ENCODE data around the gene XRCC4. TPM values are rescaled to one million over a fixed set of nuclear protein-coding genes. Genes with fewer than 3 reads are reported as not detected.

Gene XRCC4
- total and polyA plus RNA-seq, 8 donors, result 0.91 to 3.7 (median 1.8) TPM

GRCh38 chr5:83172655-83173054, 95.3 kb downstream of the XRCC4 start:
- no peak for DNase-seq
- intact Hi-C loops (cut with DNase I), result no loop called here
- H3K9me3 ChIP-seq, result no peaks in the 10 kb centered on the region

GRCh38 chr5:83173826-83174225, 96.5 kb downstream of the XRCC4 start:
- no peak overlapping the region for H3K4me3 ChIP-seq
- no peaks in the 10 kb centered on the region for H3K9me3 ChIP-seq
- TF ChIP-seq CTCF (IDR thresholded peaks at IDR 0.05), result no peak
- H3K27ac ChIP-seq, result no peak overlapping the region
- intact Hi-C loops (cut with DNase I), result no loop called here
- FAIRE-seq (no peak), DNase-seq (no peak), ATAC-seq (no peak)
- no peaks in the 10 kb centered on the region for H3K36me3 ChIP-seq
- no peaks in the 10 kb centered on the region for H3K4me1 ChIP-seq
- no peaks in the 10 kb centered on the region for H3K27me3 ChIP-seq
- WGBS, 2 donors, result 88 to 91% methylated on average over 2 of the region's 2 CpGs

More at GRCh38 chr5:83172655-83173054, 95.3 kb downstream of the XRCC4 start:
- no peak overlapping the region for H3K4me3 ChIP-seq
- no peak for TF ChIP-seq CTCF (IDR thresholded peaks at IDR 0.05)
- ATAC-seq, result no peak
- no peaks in the 10 kb centered on the region for H3K36me3 ChIP-seq
- H3K27me3 ChIP-seq, result no peaks in the 10 kb centered on the region
- no peak overlapping the region for H3K27ac ChIP-seq
- no peaks in the 10 kb centered on the region for H3K4me1 ChIP-seq
- FAIRE-seq, result peak; percentile 29

GRCh38 chr5:83177803-83178202, 100.5 kb downstream of the XRCC4 start:
- intact Hi-C loops (cut with DNase I), result no loop called here
- no peak for ATAC-seq
- Histone ChIP-seq H3K36me3 (no peaks in the 10 kb centered on the region), H3K4me1 (peaks cover 0 to 6% (median 0%) of the 10 kb centered on the region in 3 donors), H3K4me3 (no peak overlapping the region), H3K27ac (no peak overlapping the region), H3K9me3 (no peaks in the 10 kb centered on the region), H3K27me3 (no peaks in the 10 kb centered on the region)
- no peak for TF ChIP-seq CTCF (IDR thresholded peaks at IDR 0.05)
- no peak for DNase-seq
- no peak for FAIRE-seq
- WGBS, 2 donors, result 95 to 100% methylated on average over 2 of the region's 2 CpGs

- no peak overlapping the region for H3K4me3 ChIP-seq
- peaks cover 0 to 6% (median 0%) of the 10 kb centered on the region in 3 donors for H3K4me1 ChIP-seq
- H3K9me3 ChIP-seq, result no peaks in the 10 kb centered on the region
- no peak for ATAC-seq
- no peak overlapping the region for H3K27ac ChIP-seq
- H3K36me3 ChIP-seq, result no peaks in the 10 kb centered on the region
- no peaks in the 10 kb centered on the region for H3K27me3 ChIP-seq
- TF ChIP-seq CTCF (IDR thresholded peaks at IDR 0.05), result no peak
- FAIRE-seq, result no peak
- DNase-seq, result no peak
- intact Hi-C loops (cut with DNase I), result no loop called here
Measured at GRCh38 chr5:83179966-83180365, 102.6 kb downstream of the XRCC4 start.

GRCh38 chr5:83184534-83184933, 107.2 kb downstream of the XRCC4 start:
- no peak for TF ChIP-seq CTCF (IDR thresholded peaks at IDR 0.05)
- FAIRE-seq (no peak), DNase-seq (no peak), ATAC-seq (no peak)
- WGBS, 2 donors, result 91% methylated on average over 3 of the region's 3 CpGs
- H3K4me3 ChIP-seq, result no peak overlapping the region
- peaks cover 0 to 6% (median 0%) of the 10 kb centered on the region in 3 donors for H3K4me1 ChIP-seq
- no peaks in the 10 kb centered on the region for H3K27me3 ChIP-seq
- H3K9me3 ChIP-seq, result no peaks in the 10 kb centered on the region
- intact Hi-C loops (cut with DNase I), result no loop called here
- no peaks in the 10 kb centered on the region for H3K36me3 ChIP-seq
- H3K27ac ChIP-seq, result no peak overlapping the region

All from pancreas (tissue), 10 donors.